ENCODE results near the gene CCDC127.

GRCh38 chr5:186091-187041 is 31.6 kb downstream of the CCDC127 start:
- TF ChIP-seq EZH2 (IDR thresholded peaks at IDR 0.05; ENCODE audit: borderline replicate concordance, low read depth, low read length, severe bottlenecking) (no peak), CTCF (IDR thresholded peaks at IDR 0.05; ENCODE audit: borderline replicate concordance, extremely low read depth, low read length, poor library complexity, severe bottlenecking) (no peak)
